Fibroblast of villous mesenchyme (primary cell): ENCODE measurements around the gene IFFO2. TPM values are rescaled to one million over a fixed set of nuclear protein-coding genes. Genes with fewer than 3 reads are reported as not detected.

ENCODE experiments used
- DNase-seq: peaks from one replicate; pipeline ENCODE4 v3.0.0-alpha.2; 2010; ENCODE audit warnings: low read depth
- H3K4me3 ChIP-seq: 2 replicates; pipeline ENCODE4 v1.5.1; 2011; ENCODE audit warnings: low read depth, mild to moderate bottlenecking, low read length
- total RNA-seq: library from RNA; depleted of rRNA; stranded (reverse); fragments of >200 nt; gene quantifications from 2 replicates; pipeline ENCODE4 v1.2.3, GENCODE V29; 2012
- TF ChIP-seq, protein P1 (sequence below): IDR thresholded peaks from 2 replicates; pipeline ENCODE4 v1.5.1; 2012; ENCODE audit warnings: low read depth, mild to moderate bottlenecking, low read length; ENCODE audit not compliant: insufficient read depth

Gene IFFO2
- total RNA-seq, 1 donor = 11.2 TPM

DNA sequence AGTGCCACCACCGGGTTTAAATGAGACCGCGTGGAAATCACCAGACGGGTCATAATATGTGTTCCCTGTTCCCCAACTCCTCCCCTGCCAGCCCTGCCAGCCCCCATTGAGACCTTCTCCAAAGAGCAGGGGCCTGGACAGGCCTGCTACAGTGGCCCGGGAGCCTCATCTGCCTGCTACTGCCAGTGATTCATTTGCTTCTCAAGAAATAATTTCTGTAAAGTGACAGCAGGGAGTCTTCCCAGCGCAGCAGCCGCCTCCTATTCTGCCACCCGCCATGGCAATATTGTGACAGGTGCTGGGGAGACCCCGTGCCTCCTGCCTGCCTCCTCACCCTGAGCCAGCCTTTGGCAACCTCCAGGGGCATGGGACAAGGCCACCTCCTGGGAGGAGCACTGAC, 8.9 kb downstream of the IFFO2 start:
- no peak for DNase-seq
- H3K4me3 ChIP-seq = no peak overlapping the region
- TF ChIP-seq, protein P1, sequence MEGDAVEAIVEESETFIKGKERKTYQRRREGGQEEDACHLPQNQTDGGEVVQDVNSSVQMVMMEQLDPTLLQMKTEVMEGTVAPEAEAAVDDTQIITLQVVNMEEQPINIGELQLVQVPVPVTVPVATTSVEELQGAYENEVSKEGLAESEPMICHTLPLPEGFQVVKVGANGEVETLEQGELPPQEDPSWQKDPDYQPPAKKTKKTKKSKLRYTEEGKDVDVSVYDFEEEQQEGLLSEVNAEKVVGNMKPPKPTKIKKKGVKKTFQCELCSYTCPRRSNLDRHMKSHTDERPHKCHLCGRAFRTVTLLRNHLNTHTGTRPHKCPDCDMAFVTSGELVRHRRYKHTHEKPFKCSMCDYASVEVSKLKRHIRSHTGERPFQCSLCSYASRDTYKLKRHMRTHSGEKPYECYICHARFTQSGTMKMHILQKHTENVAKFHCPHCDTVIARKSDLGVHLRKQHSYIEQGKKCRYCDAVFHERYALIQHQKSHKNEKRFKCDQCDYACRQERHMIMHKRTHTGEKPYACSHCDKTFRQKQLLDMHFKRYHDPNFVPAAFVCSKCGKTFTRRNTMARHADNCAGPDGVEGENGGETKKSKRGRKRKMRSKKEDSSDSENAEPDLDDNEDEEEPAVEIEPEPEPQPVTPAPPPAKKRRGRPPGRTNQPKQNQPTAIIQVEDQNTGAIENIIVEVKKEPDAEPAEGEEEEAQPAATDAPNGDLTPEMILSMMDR = no peak

DNA sequence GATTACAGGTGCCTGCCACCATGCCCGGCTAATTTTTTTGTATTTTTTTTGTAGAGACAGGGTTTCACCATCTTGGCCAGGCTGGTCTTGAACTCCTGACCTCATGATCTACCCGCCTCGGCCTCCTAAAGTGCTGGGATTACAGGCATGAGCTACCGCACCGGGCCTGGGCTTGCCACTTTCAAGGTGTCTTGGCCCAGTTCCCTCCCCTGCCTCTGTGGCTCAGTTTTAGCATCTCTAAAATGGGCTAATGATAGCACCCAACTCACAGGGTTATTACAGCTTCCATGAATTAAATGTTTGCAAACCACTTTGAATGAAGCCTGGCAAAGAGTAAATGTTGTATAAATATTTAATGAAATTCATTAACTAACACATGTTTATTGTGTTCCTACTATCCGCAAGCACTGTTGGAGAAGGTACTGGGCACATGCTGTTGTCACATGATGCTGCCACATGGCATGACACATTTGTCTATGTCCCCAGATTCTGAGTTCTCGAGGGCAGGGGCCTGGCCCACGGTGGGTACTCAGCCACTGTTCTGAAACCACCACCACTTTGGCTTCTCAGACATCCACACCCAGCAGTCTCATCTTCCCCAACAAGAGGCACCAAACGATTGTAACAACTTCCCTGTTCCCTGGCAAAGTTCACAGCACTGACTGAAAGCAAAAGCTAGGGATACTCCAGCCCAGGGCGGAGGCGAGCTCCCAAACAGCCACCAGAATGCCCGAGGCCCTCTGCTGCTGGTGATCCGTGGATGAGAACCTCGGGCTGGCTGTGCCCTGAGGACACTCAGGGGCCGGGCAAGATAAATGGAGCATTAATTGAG, 9.7 kb downstream of the IFFO2 start:
- H3K4me3 ChIP-seq = no peak overlapping the region
- no peak for DNase-seq
- TF ChIP-seq, protein P1 = no peak

DNA sequence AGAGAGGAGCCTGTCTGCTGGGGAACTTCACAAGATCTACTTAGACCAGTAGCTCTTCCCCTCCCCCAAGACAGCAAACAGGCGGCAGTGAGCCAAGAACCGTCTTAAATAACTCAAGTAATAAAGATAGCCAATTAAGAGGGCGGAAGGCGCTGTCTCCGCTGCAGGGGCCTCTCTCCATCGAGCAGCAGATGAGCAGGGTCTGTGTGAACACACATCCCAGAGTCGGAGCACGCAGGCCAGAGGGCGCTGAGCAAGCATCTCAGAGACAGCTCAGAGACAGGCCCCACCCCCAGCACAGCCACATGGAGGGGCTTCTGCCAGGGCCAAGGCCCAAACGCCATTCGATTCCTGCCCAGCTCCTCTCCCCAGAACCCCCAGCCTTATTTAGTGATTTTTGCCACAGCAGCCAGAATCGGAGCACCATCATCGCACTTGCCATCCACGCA, 11.1 kb downstream of the IFFO2 start:
- DNase-seq = peak; percentile 96
- H3K4me3 ChIP-seq = no peak overlapping the region
- TF ChIP-seq, protein P1 = no peak

DNA sequence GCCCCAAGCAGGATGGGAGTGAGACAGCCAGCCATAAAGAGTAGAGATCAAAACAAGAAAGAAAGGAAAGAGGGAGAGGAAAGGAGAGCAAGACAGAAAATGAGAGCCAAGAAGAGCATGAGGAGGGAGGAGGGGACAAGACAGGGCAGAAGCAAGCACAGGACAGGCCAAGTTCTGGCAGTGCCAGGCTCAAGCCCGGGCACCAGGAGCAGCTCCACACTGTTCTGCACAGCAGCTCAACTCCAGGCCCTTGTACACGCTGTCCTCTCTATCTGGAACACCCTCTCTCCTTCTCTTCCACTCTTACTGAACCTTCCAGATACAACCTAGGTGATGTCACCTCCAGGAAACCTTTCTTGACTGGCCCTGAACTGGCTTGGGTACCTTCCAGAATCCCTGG, 11.7 kb downstream of the IFFO2 start:
- no peak for DNase-seq
- TF ChIP-seq, protein P1 = no peak
- no peak overlapping the region for H3K4me3 ChIP-seq

DNA sequence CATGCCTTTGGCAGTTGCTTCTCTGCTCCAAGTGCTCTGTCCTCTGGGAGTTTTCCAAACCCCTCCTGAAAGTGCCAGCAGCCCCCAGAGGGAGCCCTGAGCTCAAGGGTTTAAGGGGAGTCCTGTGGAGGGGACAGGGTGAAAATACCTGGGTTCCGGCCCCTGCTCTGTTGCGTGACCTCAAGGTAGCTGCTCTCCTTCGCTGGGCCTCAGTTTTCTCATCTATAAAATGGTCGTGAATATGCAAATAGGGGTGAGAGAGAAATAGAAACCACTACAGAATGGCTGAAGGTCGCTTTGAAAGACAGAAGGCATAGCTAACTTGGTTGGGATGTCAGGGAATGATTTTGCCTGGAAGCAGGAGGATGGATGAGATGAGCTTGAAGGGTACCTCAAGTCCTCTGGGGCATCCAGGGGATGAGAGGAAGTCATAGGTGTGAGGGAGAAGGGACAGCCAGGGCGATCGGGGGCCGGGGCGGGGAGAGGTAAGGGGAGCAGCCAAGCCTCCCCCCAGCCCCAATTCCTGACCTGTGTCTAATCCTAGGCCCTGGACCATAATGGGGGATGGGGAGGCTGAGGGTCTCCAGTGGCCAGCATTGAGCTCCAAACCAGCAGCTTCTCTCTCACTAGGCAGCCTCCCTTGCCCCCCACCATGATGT, 12.4 kb downstream of the IFFO2 start:
- DNase-seq = no peak
- TF ChIP-seq, protein P1 = no peak
- H3K4me3 ChIP-seq = no peak overlapping the region

DNA sequence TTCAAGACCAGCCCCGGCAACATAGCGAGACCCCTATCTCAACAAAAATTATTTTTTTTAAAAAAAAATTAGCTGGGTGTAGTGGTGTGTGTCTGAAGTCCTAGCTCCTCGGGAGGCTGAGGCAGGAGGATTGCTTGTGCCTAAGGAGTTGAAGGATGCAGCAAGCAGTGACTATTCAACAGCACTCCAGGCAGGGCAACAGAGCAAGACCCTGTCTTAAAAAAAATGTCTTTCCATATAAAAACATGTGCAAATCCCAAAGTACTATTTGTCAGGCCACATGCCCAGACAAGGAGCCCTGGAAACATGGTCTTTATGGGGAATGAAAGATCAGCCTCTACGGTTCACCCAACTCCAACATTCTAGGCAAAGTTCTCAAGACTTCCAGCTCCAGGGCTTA, 13.3 kb downstream of the IFFO2 start:
- no peak for DNase-seq
- TF ChIP-seq, protein P1 = no peak

DNA sequence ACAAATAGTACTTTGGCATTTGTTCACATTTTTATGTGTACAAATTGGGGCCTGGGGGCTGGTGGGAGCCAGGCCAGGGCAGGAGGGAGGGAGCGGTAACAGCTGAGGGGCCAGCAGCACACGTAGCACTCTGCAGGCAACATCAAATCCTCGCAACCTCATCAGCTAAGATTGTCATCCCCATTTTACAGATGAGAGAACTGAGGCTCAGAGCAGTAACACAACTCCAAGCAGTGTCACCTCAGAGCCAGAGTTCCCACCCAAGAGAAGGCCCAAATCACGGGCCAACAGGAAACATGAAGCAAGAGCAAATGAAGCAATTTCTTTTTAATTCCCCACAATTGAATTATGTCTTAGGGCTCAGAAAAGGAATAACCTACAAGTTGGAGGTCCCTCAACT, 14.1 kb downstream of the IFFO2 start:
- no peak for DNase-seq

More for the DNA sequence above, 13.3 kb downstream of the IFFO2 start:
- H3K4me3 ChIP-seq = no peak overlapping the region

More for the DNA sequence above, 14.1 kb downstream of the IFFO2 start:
- no peak overlapping the region for H3K4me3 ChIP-seq
- TF ChIP-seq, protein P1 = no peak
